Peyer's patch (tissue), 4 donors: ENCODE results near the gene MIB1.

Source experiments
- POLR2A ChIP-seq, 2 donors: fragments of 450-650 bp; IDR thresholded peaks; one replicate each; pipeline ENCODE4 v1.5.1; 2017; ENCODE audit warnings: antibody characterized with exemption in 2 of 2, mild to moderate bottlenecking in 2 of 2, moderate library complexity in 2 of 2
- TF ChIP-seq, protein P1 (sequence below), 6 experiments: fragments of 450-650 bp in 4 of 6; fragments of 200-600 bp in 2 of 6; sonication (generic) in 1 of 6; IDR thresholded peaks; one replicate each; pipeline ENCODE4 v1.5.1; 2017 to 2019; ENCODE audit warnings: antibody characterized with exemption in 6 of 6, mild to moderate bottlenecking in 3 of 6, moderate library complexity in 1 of 6

DNA sequence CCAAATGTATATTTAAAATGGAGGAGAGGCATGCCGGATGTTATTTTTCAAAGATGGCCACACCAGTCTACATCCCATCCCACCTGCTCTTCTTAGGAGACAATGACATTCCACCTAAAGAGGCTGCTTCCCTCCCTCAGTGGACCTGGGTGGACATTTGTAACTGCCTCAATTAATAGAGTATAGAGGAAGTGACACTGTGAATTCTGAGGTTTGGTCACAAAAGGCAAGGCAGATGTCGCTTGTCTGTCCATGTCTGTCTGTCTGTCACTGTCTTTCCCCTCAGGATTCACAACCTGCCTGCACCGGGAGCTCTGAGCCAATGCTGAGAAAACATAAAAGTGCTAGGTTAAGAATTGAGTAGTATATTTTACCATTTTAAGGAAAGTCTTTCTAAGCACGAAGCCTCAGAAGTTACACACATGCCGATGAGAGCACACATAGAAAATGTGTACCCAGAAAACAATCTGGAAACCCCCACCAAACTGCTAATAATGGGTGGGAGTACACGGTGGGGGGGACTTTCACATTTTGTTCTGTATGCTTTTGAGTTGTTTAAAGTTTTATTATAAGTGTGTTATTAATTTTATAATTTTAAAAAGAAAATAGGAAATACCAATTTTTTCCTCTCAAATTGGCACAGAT, 21.0 kb downstream of the MIB1 start:
- TF ChIP-seq, protein P1, sequence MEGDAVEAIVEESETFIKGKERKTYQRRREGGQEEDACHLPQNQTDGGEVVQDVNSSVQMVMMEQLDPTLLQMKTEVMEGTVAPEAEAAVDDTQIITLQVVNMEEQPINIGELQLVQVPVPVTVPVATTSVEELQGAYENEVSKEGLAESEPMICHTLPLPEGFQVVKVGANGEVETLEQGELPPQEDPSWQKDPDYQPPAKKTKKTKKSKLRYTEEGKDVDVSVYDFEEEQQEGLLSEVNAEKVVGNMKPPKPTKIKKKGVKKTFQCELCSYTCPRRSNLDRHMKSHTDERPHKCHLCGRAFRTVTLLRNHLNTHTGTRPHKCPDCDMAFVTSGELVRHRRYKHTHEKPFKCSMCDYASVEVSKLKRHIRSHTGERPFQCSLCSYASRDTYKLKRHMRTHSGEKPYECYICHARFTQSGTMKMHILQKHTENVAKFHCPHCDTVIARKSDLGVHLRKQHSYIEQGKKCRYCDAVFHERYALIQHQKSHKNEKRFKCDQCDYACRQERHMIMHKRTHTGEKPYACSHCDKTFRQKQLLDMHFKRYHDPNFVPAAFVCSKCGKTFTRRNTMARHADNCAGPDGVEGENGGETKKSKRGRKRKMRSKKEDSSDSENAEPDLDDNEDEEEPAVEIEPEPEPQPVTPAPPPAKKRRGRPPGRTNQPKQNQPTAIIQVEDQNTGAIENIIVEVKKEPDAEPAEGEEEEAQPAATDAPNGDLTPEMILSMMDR (IDR thresholded peaks at IDR 0.05): no peak
- TF ChIP-seq POLR2A (IDR thresholded peaks at IDR 0.05): no peak
